HAP-1 (cell line): ENCODE measurements around the gene HSF2BP.
"Not testable (repeated sequence)": the region's sequence is repeated elsewhere in the genome, so short reads cannot be mapped to it uniquely, and the experiment has no call there.

ENCODE experiments used
- DNase-seq, 2 experiments: peaks; one replicate each; pipeline ENCODE4 v3.0.0-alpha.2; 2016 to 2020; ENCODE audit warnings: low spot score in 2 of 2
- H3K27me3 ChIP-seq: fragments of 250-450 bp; sonication (Bioruptor Pico); 2 replicates; pipeline ENCODE4 v1.5.1; 2020; ENCODE audit warnings: low read depth, mild to moderate bottlenecking, moderate library complexity
- H3K36me3 ChIP-seq: fragments of 250-450 bp; sonication (Bioruptor Pico); replicated peaks from 2 replicates; pipeline ENCODE4 v1.5.1; 2020; ENCODE audit warnings: mild to moderate bottlenecking
- H3K4me1 ChIP-seq: fragments of 250-450 bp; sonication (Bioruptor Pico); 2 replicates; pipeline ENCODE4 v1.5.1; 2020; ENCODE audit warnings: mild to moderate bottlenecking
- H3K4me3 ChIP-seq: fragments of 250-450 bp; sonication (Bioruptor Pico); 2 replicates; pipeline ENCODE4 v1.5.1; 2020; ENCODE audit warnings: mild to moderate bottlenecking, moderate library complexity
- H3K9me3 ChIP-seq: fragments of 250-450 bp; sonication (Bioruptor Pico); 2 replicates; pipeline ENCODE4 v1.5.1; 2020; ENCODE audit warnings: mild to moderate bottlenecking, moderate library complexity
- in situ Hi-C: fragments of 300-500 bp; cut with MboI; formaldehyde crosslinking; loops from 3 replicates; pipeline ENCODE4 v1.14.3; 2020; ENCODE audit warnings: low sequenced_read_pairs, inconsistent platforms, mixed read lengths

HSF2BP gene

DNA sequence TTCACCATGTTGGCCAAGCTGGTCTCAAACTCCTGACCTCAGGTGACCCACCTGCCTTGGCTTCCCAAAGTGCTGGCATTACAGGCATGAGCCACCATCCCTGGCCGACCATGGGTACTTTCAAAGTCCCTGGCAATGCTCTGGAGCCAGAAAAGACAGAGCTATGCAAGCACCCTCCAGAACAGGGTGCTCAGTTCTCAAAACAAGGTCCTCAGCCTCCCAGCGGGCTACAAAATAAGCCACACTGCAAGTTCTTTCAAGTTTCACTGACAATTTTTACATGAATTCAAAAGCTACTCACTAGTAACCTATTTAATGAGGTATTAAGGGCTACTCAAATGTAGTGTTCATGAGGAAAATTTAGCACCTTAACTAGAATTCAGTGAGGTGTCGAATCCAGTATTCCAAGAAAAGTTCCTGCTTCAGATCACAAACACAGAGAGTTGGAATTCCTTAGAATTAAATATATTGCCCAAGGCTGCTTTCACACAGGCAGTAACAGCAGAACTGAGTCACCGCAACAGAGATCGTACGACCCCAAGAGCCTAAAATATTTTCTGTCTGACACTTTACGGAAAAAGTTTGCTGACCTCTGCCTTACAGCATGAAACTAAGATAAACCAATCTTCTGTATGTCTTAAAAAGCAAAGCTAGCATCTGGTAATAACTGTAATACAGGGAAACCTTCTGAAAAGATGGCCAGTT lies 60.7 kb downstream of the HSF2BP start:
- Histone ChIP-seq H3K9me3 (no peaks in the 10 kb centered on the region), H3K36me3 (no peaks in the 10 kb centered on the region), H3K4me3 (no peak overlapping the region), H3K4me1 (0 out of 2 replicates have a peak, but pooled peaks cover 4% of the 10 kb centered on the region), H3K27me3 (no peaks in the 10 kb centered on the region)
- no peak for DNase-seq
- in situ Hi-C loops, result no loop called here

DNA sequence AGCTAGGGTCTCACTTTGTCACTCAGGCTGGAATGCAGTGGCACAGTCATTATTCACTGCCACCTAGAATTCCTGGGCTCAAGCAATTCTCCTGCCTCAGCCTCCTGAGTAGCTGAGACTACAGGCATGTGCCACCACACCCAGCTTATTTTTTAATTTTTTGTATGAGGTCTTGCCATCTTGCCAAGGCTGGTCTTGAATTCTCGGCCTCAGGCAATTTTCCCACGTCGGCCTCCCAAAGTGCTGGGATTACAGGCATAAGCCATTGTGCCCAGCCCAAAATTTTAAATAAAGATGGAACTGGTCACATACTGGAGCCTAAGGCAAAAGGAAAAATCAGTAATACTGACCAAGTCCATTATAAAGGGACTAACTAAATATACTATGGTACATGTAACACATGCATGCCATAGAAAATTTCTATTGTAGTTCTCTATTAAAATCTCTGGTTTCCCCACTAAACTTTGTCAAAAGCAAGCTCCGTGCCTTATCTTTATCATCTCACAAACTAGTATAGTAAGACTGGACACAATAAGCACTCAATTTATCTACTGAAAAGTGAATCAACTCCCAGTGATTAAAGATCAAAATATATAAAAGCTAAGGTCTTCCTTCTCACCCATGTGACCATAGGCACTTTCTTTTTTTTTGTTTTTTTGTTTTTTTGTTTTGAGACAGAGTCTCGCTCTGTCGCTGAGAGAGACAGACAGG lies 61.6 kb downstream of the HSF2BP start:
- Histone ChIP-seq H3K4me3 (no peak overlapping the region), H3K36me3 (no peaks in the 10 kb centered on the region), H3K4me1 (0 out of 2 replicates have a peak, but pooled peaks cover 4% of the 10 kb centered on the region), H3K9me3 (no peaks in the 10 kb centered on the region), H3K27me3 (no peaks in the 10 kb centered on the region)
- DNase-seq, result no peak
- in situ Hi-C loops, result no loop called here

DNA sequence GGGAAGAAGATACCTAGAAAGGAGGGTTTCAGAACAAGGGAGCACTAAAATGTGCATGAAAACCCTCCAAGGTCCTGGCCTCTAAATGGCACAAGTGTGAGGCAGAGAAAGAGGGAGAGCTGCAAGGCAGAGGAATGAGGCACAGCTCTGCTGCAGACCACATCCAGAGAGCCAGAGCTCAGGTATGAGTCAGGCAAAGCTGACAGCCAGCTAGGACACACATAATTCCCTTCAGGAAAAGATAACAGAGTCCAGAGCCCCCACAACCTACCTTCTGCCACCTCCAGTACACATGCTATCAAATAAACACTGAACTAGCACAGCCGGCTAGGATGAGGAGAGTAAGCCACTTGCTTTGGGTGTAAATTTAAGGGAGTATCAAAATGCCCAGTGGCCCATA lies 62.2 kb downstream of the HSF2BP start:
- DNase-seq, result no peak
- no peaks in the 10 kb centered on the region for H3K9me3 ChIP-seq
- in situ Hi-C loops, result no loop called here
- H3K27me3 ChIP-seq, result no peaks in the 10 kb centered on the region
- no peaks in the 10 kb centered on the region for H3K36me3 ChIP-seq
- no peak overlapping the region for H3K4me3 ChIP-seq
- 0 out of 2 replicates have a peak, but pooled peaks cover 4% of the 10 kb centered on the region for H3K4me1 ChIP-seq

DNA sequence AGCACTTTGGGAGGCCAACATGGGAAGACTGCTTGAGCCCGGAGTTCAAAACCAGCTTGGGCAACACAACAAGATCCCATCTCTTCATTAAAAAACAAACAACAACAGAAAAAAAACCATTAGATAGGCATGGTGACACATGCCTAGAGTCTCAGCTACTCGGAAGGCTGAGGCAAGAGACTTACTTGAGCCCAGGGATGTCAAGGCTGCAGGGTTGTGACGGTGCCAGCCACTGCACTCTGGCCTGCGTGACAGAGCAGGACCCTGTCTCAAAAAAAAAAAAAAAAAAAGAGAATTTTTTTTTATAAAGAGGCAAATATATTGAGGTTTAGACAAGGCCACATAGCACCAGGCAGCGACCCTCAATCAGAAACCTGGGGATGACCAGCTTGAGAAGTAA lies 62.7 kb downstream of the HSF2BP start:
- no peak for DNase-seq
- no peaks in the 10 kb centered on the region for H3K36me3 ChIP-seq
- H3K27me3 ChIP-seq, result no peaks in the 10 kb centered on the region
- no peaks in the 10 kb centered on the region for H3K9me3 ChIP-seq
- 0 out of 2 replicates have a peak, but pooled peaks cover 4% of the 10 kb centered on the region for H3K4me1 ChIP-seq
- in situ Hi-C loops, result no loop called here
- H3K4me3 ChIP-seq, result no peak overlapping the region

DNA sequence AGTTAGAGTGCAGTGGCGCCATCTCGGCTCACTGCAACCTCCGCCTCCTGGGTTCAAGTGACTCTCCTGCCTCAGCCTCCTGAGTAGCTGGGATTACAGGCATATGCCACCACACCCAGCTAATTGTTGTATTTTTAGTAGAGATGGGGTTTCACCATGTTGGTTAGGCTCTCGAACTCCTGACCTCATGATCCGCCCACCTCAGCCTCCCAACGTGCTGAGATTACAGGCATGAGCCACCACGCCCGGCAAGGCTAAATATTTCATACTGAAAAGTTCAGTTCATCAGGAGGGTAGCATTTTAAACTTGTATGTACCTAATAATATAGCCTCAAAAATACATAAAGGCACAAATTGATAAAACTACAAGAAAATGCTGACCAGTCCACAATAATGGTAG lies 63.5 kb downstream of the HSF2BP start:
- H3K27me3 ChIP-seq, DNase-seq, H3K4me3 ChIP-seq, H3K36me3 ChIP-seq, H3K9me3 ChIP-seq, H3K4me1 ChIP-seq, in situ Hi-C loops: not testable (repeated sequence)

DNA sequence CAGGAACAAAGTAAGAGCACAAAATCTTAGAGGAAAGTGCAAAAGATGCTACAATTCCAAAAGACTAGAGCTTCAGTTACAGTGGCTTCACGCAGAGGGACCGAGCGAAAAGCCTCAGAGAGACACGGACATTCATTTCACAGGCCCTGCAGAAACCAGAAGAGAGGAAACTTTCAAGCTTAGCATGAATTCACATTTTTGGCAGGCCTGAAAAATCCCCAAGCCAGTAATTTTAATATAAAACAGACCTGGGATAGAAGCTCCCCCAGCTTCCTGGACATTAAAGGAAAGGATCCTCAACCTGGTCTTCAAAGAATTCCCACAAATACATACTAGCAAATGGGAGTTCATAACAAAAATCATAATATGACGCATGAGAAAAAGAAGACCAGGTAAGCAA lies 66.2 kb downstream of the HSF2BP start:
- 0 out of 2 replicates have a peak, but pooled peaks cover 4% of the 10 kb centered on the region for H3K4me1 ChIP-seq
- in situ Hi-C loops, result no loop called here
- H3K36me3 ChIP-seq, result no peaks in the 10 kb centered on the region
- no peaks in the 10 kb centered on the region for H3K27me3 ChIP-seq
- H3K4me3 ChIP-seq, result no peak overlapping the region
- no peak for DNase-seq
- no peaks in the 10 kb centered on the region for H3K9me3 ChIP-seq

DNA sequence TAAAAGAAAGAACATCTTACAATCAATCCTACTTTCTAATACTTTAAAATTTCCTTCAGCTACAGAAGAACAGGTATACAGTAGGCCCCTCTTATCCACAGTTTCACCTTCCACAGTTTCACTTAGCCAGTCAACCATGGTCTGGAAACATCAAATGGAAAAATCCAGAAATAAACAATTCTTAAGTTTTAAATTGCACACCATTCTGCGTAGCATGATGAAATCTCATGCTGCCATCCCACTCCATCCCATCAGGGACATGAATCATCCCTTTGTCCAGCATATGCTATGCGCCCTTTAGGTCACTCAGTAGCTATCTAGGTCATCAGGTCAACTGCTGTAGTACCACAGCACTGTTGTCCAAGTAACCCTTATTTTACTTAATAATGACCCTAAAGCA lies 67.7 kb downstream of the HSF2BP start:
- Histone ChIP-seq H3K4me3 (no peak overlapping the region), H3K27me3 (no peaks in the 10 kb centered on the region), H3K4me1 (peaks cover 4% of the 10 kb centered on the region), H3K36me3 (no peaks in the 10 kb centered on the region), H3K9me3 (no peaks in the 10 kb centered on the region)
- DNase-seq, result no peak
- in situ Hi-C loops, result no loop called here

DNA sequence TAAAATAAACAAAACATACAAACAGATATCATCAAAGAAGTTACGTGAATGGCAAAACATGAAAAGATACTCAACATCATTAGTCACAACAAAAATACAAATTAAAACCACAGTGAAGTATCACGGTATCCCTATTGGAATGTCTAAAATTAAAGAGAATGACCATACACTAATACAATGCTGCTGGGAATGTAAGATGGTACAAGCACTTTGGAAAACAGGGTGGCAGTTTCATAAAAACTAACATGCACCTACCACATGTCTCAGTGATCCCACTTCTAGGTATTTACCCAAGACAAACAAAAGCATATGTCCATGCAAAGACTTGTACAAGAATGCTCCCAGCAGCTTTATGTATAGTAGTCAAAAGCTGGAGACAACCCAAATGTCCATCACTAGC lies 69.1 kb downstream of the HSF2BP start:
- H3K4me1 ChIP-seq, result peaks cover 13% of the 10 kb centered on the region
- DNase-seq, result no peak
- in situ Hi-C loops, result no loop called here

DNA sequence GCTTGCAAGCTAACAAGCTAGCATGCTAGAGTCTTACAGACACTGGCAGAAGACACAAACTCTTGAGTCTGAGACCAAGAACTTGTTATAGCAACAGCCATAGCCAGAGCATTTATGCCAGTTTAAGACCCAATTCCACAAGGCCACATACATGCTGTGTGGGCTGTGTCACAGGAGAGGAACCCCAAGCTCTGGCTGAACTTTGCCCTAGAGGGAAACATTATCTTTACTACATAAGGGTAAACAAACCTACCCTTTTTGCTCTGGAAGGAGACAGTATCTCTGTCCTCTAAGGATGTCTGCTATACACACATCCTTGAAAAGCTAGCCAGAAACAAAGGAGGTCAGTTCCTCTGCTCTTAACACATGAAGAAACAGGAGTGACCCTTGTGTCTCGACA lies 70.3 kb downstream of the HSF2BP start:
- H3K27me3 ChIP-seq, result no peaks in the 10 kb centered on the region
- no peak overlapping the region for H3K4me3 ChIP-seq
- H3K4me1 ChIP-seq, result peaks cover 13% of the 10 kb centered on the region
- no peaks in the 10 kb centered on the region for H3K36me3 ChIP-seq
- in situ Hi-C loops, result no loop called here
- no peaks in the 10 kb centered on the region for H3K9me3 ChIP-seq
- DNase-seq, result no peak

More for the DNA sequence above, 69.1 kb downstream of the HSF2BP start:
- Histone ChIP-seq H3K27me3 (no peaks in the 10 kb centered on the region), H3K9me3 (no peaks in the 10 kb centered on the region), H3K4me3 (no peak overlapping the region), H3K36me3 (no peaks in the 10 kb centered on the region)

DNA sequence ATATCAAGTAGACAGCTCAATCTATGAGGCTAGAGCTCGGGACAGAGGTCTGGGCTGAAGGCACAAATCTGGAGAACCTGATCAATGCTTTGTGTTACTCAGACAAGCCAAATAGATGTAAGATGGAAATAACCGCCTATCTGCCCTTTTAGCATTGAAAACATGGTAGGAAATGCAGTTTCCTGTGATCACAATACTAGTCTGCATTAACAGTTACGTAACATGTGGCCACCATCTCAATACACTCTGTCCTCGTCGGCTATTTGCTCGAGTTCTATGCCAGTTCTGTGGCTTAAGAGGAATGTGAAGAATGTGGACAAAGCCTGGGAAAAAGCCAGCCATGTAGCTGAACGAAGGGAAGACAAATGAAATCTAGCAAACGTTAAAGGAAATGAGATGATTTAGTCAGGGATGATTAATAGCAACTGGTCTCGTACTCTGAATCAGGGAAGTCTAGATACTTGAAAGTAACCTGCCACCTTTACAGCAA lies 73.3 kb downstream of the HSF2BP start:
- DNase-seq, result peak; percentile 78 to 92
- Histone ChIP-seq H3K4me1 (peaks cover 13% of the 10 kb centered on the region), H3K4me3 (no peak overlapping the region), H3K36me3 (no peaks in the 10 kb centered on the region), H3K27me3 (no peaks in the 10 kb centered on the region), H3K9me3 (no peaks in the 10 kb centered on the region)
- in situ Hi-C loops, result no loop called here

DNA sequence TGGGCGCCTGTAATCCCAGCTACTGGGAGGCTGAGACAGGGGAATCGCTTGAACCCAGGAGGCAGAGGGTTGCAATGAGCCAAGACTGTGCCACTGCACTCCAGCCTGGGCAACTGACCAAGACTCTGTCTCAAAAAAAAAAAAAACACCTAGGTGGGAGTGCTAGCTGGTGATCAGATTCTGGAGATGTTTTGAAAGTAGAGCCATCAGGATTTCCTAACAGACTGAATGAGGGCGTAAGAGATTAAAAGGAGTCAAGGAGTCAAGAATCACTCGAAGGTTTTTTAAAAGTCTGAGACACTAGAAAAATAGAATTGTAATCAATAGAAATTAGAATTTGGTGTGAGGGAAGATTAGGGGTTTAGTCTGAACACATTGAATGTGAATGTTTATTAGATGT lies 73.8 kb downstream of the HSF2BP start:
- no peaks in the 10 kb centered on the region for H3K27me3 ChIP-seq
- no peak for DNase-seq
- no peaks in the 10 kb centered on the region for H3K36me3 ChIP-seq
- no peaks in the 10 kb centered on the region for H3K9me3 ChIP-seq
- in situ Hi-C loops, result no loop called here
- H3K4me1 ChIP-seq, result peaks cover 13% of the 10 kb centered on the region
- no peak overlapping the region for H3K4me3 ChIP-seq

DNA sequence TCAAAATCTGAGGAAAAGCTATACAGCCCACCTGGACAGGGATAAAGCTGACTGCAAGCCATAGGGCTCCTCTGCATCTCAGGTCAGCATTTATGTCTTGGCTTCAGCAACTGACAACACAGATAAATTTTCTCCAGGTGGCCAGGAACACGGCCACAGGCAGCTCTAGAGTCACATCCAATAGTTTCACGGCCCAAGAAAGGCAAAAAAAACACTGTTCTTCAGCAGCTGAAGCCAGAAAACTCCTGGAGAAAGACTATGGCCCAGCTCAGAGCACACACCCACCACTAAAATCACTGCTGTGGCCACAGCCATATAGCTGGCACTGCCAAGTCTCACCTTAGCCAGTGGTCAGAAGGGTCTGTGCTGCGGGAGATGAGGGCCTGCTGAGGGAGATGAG lies 77.8 kb downstream of the HSF2BP start:
- DNase-seq, result no peak
- in situ Hi-C loops, result no loop called here
- no peaks in the 10 kb centered on the region for H3K9me3 ChIP-seq

DNA sequence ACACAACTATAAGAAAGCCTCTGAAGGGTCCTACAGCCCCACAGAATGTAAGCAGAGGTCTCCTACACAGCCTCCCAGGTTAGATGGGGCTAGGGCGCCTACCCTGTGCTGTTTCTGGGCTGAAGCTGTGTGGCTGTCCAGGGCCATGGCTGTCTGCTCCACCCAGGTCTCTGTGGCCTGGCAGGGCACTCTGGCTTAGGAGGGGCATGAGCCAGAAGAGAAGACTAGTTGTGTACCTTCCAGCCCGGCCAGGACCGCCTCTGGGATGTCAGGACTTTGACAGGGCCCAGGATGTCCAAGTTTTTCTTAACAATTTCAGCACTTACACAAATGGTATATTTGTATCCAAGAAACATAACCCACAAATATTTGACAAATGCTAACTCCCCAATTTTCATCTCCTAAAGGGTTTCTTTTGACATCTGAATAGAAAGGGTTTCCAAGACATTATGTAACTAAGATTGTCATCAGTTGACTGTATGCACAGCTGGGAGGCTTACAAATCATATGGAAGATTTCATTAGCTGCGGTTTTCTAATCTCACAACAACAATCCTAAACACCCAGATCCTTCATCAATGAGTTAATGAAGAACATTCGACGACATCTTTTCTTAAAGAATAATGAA lies 80.5 kb downstream of the HSF2BP start:
- DNase-seq, result no peak
- Histone ChIP-seq H3K27me3 (no peaks in the 10 kb centered on the region), H3K4me1 (no peaks in the 10 kb centered on the region), H3K36me3 (no peaks in the 10 kb centered on the region), H3K9me3 (no peaks in the 10 kb centered on the region), H3K4me3 (no peak overlapping the region)
- in situ Hi-C loops, result no loop called here

More for the DNA sequence above, 77.8 kb downstream of the HSF2BP start:
- Histone ChIP-seq H3K4me3 (no peak overlapping the region), H3K27me3 (no peaks in the 10 kb centered on the region), H3K4me1 (peaks cover 8% of the 10 kb centered on the region), H3K36me3 (no peaks in the 10 kb centered on the region)

DNA sequence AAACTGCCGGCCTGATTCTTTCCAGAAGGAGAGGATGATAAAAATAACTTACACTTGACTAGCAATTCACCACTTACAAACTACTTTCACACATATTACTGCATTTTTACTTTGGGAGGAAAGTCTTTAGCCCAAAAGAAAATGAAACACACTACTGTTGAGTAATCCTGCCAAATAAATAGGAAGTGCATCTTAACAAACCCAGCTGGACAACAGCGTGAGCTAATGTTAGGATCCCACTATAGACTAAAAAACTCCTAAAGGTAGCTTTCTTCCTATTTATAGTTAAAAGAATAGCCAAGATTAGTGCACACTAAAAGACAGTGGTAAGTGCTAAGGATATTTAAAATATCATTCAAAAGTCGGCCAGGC lies 83.8 kb downstream of the HSF2BP start:
- in situ Hi-C loops, result no loop called here

More for the DNA sequence above, 83.8 kb downstream of the HSF2BP start:
- H3K9me3 ChIP-seq, result no peaks in the 10 kb centered on the region
- H3K36me3 ChIP-seq, result no peaks in the 10 kb centered on the region
- DNase-seq, result no peak
- H3K4me1 ChIP-seq, result no peaks in the 10 kb centered on the region
- H3K4me3 ChIP-seq, result no peak overlapping the region
- no peaks in the 10 kb centered on the region for H3K27me3 ChIP-seq
